HG02970 (cell line): ENCODE measurements around the gene MEF2C.

ENCODE experiments used
- ATAC-seq: cut with Tn5 transposase; IDR thresholded peaks from one replicate; pipeline ENCODE4 v1.9.1; 2021; ENCODE audit warnings: mild to moderate bottlenecking, moderate library complexity, moderate number of reproducible peaks; ENCODE audit not compliant: unreplicated experiment, low FRiP score

The MEF2C gene

GRCh38 chr5:88769165-88769564, 113.8 kb downstream of the MEF2C start:
- ATAC-seq: no peak

- ATAC-seq: no peak
Measured at GRCh38 chr5:88768411-88768810, 114.6 kb downstream of the MEF2C start.

- ATAC-seq: no peak
Measured at GRCh38 chr5:88765798-88766197, 117.2 kb downstream of the MEF2C start.

- no peak for ATAC-seq
Measured at GRCh38 chr5:88765171-88765570, 117.8 kb downstream of the MEF2C start.

- ATAC-seq: no peak
Measured at GRCh38 chr5:88761939-88762338, 121.0 kb downstream of the MEF2C start.

- no peak for ATAC-seq
Measured at GRCh38 chr5:88761269-88761850, 121.6 kb downstream of the MEF2C start.

GRCh38 chr5:88760527-88760926, 122.5 kb downstream of the MEF2C start:
- no peak for ATAC-seq

GRCh38 chr5:88758591-88758990, 124.4 kb downstream of the MEF2C start:
- no peak for ATAC-seq

GRCh38 chr5:88758184-88758583, 124.8 kb downstream of the MEF2C start:
- ATAC-seq: no peak

- no peak for ATAC-seq
Measured at GRCh38 chr5:88756953-88757352, 126.0 kb downstream of the MEF2C start.

- ATAC-seq: no peak
Measured at GRCh38 chr5:88748666-88749065, 134.3 kb downstream of the MEF2C start.

- ATAC-seq: peak; percentile 54
Measured at GRCh38 chr5:88746438-88746882, 136.5 kb downstream of the MEF2C start.

GRCh38 chr5:88745093-88745696, 137.8 kb downstream of the MEF2C start:
- no peak for ATAC-seq

GRCh38 chr5:88743231-88743834, 139.7 kb downstream of the MEF2C start:
- no peak for ATAC-seq

- ATAC-seq: no peak
Measured at GRCh38 chr5:88741964-88742363, 141.0 kb downstream of the MEF2C start.

- no peak for ATAC-seq
Measured at GRCh38 chr5:88740604-88741185, 142.3 kb downstream of the MEF2C start.

- no peak for ATAC-seq
Measured at GRCh38 chr5:88736494-88736893, 146.5 kb downstream of the MEF2C start.

- ATAC-seq: no peak
Measured at GRCh38 chr5:88734983-88735382, 148.0 kb downstream of the MEF2C start.

- ATAC-seq: peak; percentile 61
Measured at GRCh38 chr5:88734191-88734640, 148.8 kb downstream of the MEF2C start.

GRCh38 chr5:88732862-88733261, 150.1 kb downstream of the MEF2C start:
- ATAC-seq: no peak

- ATAC-seq: no peak
Measured at GRCh38 chr5:88732181-88732633, 150.8 kb downstream of the MEF2C start.

GRCh38 chr5:88729829-88730182, 153.2 kb downstream of the MEF2C start:
- no peak for ATAC-seq
